Vagina (tissue), 2 donors: ENCODE measurements around the gene SLC36A3.

ENCODE experiments used
- CTCF ChIP-seq, 3 experiments: fragments of 450-650 bp in 2 of 3; fragments of 200-600 bp in 1 of 3; sonication (generic) in 1 of 3; IDR thresholded peaks; one replicate each; pipeline ENCODE4 v1.5.1; 2017 to 2019; ENCODE audit warnings: antibody characterized with exemption in 3 of 3, mild to moderate bottlenecking in 2 of 3, moderate library complexity in 2 of 3
- POLR2A ChIP-seq, 2 donors: fragments of 450-650 bp; IDR thresholded peaks; one replicate each; pipeline ENCODE4 v1.6.1; 2017; ENCODE audit warnings: antibody characterized with exemption in 2 of 2, mild to moderate bottlenecking in 2 of 2, moderate library complexity in 2 of 2

GRCh38 chr5:151251001-151251551 lies 52.5 kb downstream of the SLC36A3 start:
- TF ChIP-seq CTCF (IDR thresholded peaks at IDR 0.05), result no peak
- TF ChIP-seq POLR2A (IDR thresholded peaks at IDR 0.05), result no peak
